CD4-positive, alpha-beta T cell treated with Interferon alpha-2 for 1 hour (primary cell): ENCODE data around the gene DBF4B.

Source experiments
- DNase-seq, 2 donors: peaks; one replicate each; pipeline ENCODE4 v3.0.0-alpha.2; 2020 to 2022

The DBF4B gene

GRCh38 chr17:44760474-44761308, 52.2 kb downstream of the DBF4B start:
- no peak for DNase-seq

DNA sequence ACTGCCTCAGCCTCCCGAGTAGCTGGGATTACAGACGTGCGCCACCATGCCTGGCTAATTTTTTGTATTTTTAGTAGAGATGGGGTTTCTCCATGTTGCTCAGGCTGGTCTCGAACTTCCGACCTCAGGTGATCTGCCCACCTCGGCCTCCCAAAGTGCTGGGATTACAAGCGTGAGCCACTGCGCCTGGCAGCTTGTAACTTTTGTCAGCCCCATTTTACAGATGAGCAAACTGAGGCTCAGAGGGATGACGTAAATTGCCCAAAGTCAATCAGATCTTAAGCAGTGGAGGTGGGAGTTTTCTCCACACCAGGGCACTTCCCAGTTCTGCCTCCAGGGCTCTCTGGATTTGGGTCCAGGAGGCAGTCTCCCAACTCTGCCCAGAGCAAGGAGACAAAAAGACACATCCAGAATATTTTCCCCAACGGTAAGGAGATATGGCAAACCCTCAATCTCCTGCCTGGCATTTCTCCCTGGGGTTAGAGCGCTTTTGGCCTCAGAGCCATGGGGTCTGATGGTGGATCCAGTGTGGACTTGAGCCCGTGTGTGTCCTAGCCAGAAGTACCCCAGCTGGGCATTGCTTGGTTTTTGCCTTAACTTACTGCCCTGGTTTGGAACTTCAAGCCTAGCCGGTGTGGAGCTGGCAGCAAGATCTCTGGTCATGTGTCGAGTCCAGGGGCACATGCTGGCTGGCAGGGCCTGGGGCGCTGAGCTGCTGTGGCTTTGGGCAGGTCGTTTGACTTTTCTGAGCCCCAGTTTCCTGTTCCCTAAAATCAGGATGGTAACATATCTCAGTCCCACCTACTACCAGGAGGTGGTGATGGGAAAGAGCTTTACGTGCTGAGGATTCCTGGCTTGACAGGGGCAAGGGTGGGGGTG, 53.7 kb downstream of the DBF4B start:
- DNase-seq, result no peak

GRCh38 chr17:44763170-44763569, 54.7 kb downstream of the DBF4B start:
- DNase-seq, result no peak

DNA sequence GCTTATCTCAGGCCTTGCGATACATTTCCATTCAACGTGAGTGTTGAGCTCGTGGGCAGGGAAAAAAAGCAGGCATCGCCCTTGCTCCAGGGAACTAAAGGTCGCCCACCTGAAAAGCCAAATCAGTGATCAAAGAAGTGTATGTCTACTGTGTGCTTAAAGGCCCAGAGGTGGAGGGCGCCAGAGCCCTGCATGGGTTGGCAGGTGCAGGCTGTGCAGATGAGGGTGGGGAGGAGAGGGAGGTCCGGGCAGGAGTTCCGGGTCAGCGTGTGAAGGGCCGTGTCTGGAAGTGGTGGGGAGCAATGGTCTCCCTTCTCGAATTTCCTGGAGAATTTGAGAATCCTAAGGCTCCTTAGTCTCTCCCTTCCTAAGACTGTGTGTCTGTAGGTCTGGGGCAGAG, 57.5 kb downstream of the DBF4B start:
- DNase-seq, result no peak

GRCh38 chr17:44766409-44767038, 58.1 kb downstream of the DBF4B start:
- DNase-seq, result no peak

DNA sequence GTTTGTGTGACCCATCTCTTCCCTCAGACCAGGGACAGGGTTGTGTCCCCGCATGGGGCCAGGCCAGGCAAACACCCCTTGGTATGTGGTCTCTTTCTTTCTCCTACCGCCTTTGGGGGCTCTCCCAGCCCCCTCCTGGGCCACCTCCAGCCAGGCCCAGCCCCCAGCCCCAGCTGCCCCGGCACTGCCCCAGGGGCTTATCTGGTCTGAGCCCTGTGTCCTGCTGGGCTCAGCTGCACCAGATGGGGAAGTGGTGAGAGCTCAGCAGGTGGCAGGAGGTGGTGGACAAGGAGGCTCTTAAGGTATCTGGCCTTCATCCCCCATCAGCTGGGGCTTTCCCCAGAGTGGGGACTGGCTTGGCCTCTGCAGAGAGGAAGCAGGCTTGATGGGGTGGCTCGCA, 59.0 kb downstream of the DBF4B start:
- DNase-seq, result no peak

GRCh38 chr17:44768505-44769142, 60.2 kb downstream of the DBF4B start:
- DNase-seq, result no peak

DNA sequence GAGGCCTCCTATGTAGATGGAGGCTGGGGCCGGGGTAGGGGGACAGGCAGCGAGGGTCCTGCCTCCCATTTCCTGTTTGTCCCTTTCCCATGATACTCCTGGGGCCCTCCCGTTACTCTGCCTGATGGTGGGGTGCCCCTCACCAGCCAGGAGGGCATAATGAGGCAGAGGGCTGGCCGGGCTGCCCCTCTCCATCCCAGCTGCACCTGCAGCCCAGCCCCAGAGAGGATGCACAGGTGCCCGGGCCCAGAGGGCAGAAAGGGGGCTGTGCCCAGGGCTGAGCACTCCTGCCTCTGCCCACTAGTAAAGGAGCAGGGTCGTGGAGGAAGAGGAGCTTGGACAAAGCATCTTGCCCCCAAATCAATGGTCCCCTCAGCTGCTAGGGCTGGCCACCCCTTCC, 60.8 kb downstream of the DBF4B start:
- no peak for DNase-seq

DNA sequence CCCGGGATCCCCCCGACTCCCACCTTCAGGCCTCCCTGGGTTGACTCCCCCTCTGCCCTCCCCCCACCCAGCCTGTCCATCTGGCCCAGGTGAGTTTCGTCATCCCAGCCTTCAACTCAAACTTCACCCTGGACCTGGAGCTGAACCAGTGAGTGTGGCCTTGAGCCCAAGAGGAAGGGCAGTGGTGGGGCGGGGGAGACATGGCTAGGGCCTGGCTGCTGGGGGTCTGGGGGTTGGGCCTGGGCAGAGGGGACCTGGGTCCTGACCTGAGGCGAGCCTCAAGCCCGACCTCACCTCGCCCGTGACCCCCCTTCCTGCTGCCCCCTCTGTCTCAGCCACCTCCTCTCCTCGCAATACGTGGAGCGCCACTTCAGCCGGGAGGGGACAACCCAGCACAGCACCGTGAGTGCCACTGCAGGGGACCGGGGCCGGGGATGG, 61.2 kb downstream of the DBF4B start:
- no peak for DNase-seq

DNA sequence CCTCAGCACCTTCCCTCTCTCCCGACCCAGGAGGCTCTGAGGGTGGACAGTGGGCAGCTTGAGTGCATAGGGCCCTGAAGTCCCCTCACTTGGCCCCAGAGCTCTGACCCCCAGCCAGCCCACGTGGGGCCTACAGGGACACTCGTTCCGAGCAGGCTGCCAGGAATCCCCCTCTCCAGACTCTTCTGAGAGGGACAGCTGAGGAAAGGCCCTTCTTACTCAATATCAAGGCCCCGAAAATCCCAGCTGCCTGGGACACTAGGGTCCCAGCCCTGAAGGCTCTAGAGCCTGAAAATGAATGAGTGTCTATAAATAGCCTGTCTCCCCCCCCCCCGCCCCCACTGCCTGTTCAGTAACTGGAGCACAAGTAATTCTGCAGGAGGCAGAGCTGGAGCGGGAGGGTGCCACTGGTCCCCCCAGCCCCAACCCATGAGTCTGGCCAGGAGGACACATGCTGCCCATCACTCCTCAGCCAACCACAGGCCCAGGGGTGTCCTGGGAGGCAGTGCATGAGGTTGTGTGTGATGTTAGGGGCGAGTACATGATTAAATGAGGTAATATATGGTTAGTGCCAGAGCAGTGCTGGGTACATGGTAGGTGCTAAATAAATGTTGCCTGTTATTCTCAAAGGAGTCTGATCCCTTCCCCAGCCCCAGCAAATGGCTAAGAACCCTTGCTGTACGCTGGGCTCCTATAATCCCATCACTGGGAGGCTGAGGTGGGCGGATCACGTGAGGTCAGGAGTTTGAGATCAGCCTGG, 61.9 kb downstream of the DBF4B start:
- no peak for DNase-seq

GRCh38 chr17:44772308-44773045, 64.0 kb downstream of the DBF4B start:
- DNase-seq, result no peak

GRCh38 chr17:44773140-44773539, 64.7 kb downstream of the DBF4B start:
- DNase-seq, result no peak

GRCh38 chr17:44774271-44775135, 66.0 kb downstream of the DBF4B start:
- DNase-seq, result peak; percentile 78 to 83

GRCh38 chr17:44775136-44775837, 66.8 kb downstream of the DBF4B start:
- DNase-seq, result peak; percentile 98 to 99

- DNase-seq, result no peak
Measured at GRCh38 chr17:44775838-44776621, 67.6 kb downstream of the DBF4B start.

DNA sequence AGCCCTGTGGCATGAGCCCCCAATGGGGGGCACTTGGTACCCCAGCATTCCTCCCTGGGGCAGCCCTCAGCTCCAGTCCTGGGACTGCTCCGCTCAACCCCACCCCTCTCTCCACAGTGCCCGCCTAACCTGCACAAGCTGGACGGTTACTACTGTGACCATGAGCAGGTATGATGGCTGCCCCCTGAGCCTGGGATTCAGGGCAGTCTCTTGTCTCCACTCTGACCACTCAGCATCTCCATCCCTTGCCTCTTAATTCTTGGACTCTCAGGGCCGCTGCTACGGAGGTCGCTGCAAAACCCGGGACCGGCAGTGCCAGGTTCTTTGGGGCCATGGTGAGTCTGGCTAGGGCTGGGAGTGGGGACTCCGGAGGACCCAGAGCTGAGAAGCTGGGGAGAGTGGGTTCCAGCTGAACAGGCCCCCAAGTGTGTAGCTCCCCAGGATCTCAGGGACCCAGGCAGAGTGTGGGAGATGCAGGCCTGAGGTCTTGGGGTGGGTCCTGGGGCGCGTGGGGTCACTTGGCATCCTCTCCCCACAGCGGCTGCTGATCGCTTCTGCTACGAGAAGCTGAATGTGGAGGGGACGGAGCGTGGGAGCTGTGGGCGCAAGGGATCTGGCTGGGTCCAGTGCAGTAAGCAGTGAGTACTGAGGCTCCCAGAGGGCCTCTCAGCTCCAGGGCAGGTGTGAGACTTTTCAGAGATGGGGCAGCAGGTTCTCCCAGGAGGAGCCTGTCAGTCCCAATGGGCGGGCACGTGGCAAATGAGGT, 68.3 kb downstream of the DBF4B start:
- DNase-seq, result no peak

DNA sequence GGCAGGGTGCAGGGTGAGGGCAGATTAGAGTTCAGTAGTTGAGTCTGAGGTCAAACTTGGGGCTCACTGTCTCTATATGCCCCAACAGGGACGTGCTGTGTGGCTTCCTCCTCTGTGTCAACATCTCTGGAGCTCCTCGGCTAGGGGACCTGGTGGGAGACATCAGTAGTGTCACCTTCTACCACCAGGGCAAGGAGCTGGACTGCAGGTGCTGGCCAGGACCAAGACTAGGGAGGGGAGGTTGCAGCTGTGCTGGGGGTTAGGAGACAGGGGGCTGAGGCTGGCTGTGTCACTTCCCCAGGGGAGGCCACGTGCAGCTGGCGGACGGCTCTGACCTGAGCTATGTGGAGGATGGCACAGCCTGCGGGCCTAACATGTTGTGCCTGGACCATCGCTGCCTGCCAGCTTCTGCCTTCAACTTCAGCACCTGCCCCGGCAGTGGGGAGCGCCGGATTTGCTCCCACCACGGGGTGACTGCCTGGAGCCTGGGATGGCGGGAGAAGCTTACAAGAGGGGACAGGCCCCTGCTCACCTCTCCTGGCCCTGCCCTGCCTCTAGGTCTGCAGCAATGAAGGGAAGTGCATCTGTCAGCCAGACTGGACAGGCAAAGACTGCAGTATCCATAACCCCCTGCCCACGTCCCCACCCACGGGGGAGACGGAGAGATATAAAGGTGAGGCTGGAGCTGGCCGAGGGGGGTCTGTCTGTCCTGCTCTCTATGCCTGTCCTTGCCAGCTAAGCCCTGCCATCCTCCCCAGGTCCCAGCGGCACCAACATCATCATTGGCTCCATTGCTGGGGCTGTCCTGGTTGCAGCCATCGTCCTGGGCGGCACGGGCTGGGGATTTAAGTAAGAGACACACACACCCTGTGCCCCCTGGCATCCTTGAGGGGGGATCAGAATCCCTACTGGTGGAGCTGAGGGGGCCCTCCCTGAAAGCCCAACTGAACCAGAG, 69.2 kb downstream of the DBF4B start:
- no peak for DNase-seq
